ENCODE results near the gene ACSS1.

DNA sequence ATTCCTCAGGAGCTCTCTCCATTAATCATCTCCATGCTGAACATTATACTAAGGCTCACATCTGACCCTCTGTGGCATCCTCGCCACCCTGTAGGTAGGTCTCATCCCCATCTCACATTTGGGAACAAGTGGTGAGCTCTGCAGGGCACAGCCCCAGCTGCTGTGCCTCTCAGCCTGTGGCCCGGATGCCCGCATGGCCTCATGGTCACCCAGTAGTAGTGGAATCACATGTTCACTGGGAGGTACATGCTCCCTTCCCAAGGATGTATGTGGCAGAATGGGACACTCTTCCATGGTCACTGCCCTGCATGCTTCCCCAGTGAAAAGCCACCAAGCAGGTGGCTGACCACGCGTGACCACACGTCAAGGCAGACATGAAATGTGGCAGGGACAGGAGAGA is 39.1 kb downstream of the ACSS1 start:
- TF ChIP-seq, protein P1, sequence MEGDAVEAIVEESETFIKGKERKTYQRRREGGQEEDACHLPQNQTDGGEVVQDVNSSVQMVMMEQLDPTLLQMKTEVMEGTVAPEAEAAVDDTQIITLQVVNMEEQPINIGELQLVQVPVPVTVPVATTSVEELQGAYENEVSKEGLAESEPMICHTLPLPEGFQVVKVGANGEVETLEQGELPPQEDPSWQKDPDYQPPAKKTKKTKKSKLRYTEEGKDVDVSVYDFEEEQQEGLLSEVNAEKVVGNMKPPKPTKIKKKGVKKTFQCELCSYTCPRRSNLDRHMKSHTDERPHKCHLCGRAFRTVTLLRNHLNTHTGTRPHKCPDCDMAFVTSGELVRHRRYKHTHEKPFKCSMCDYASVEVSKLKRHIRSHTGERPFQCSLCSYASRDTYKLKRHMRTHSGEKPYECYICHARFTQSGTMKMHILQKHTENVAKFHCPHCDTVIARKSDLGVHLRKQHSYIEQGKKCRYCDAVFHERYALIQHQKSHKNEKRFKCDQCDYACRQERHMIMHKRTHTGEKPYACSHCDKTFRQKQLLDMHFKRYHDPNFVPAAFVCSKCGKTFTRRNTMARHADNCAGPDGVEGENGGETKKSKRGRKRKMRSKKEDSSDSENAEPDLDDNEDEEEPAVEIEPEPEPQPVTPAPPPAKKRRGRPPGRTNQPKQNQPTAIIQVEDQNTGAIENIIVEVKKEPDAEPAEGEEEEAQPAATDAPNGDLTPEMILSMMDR (IDR thresholded peaks at IDR 0.05) = no peak
- TF ChIP-seq POLR2A (IDR thresholded peaks at IDR 0.05) (no peak), EP300 (IDR thresholded peaks at IDR 0.05) (no peak)

All from tibial nerve (tissue), 4 donors.